Fibroblast of pulmonary artery (primary cell): ENCODE data around the gene RBM39.
A peak's percentile ranks its signal among the peaks of the same experiment; 100 is the strongest.

Experiments used
- DNase-seq: peaks from one replicate; pipeline ENCODE4 v3.0.0-alpha.2; 2010; ENCODE audit warnings: low read depth
- H3K4me3 ChIP-seq: replicated peaks from 2 replicates; pipeline ENCODE4 v1.5.1; 2011; ENCODE audit warnings: low read depth, mild to moderate bottlenecking, control low read depth, low read length, moderate library complexity
- CTCF ChIP-seq: IDR thresholded peaks from 2 replicates; pipeline ENCODE4 v1.5.1; 2011; ENCODE audit warnings: mild to moderate bottlenecking, control low read depth, low read length, inconsistent platforms; ENCODE audit errors: missing control alignments

The RBM39 gene

DNA sequence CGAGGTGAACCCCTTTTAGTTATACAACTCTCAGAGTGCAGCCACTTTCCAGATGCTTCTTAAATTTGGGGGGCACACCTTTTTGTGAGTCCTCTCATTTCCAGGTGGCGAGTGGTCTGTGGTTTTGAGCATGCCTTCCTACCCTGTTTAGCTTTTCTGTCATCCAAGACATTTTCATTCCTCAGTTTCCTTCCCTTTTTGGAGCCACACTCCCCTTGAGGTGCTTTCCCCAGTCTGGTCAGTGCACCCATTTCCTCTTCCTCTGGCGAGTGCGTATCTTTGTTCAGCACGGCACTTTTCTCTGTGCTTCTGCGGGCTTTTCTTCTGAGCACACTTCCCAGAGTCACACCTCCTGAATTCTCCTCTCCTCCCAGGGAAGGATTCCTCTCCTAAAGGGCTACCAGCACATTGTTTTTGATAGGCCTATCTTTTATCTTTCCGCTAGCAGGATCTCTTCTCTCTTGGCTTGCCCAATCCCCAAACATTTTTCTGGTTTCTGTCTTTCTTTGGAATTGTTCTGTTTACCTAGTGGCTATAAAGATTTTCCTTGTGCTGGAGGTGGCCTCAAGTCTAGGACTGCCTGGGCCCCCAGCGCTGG is 31.2 kb upstream of the RBM39 start:
- peak; percentile 56 for DNase-seq

GRCh38 chr20:35772563-35773058 is 30.6 kb upstream of the RBM39 start:
- DNase-seq, result no peak
- peak overlapping the region; percentile 91 for H3K4me3 ChIP-seq
- TF ChIP-seq CTCF, result no peak

More for the DNA sequence above, 31.2 kb upstream of the RBM39 start:
- peak overlapping the region; percentile 91 for H3K4me3 ChIP-seq
- no peak for TF ChIP-seq CTCF

DNA sequence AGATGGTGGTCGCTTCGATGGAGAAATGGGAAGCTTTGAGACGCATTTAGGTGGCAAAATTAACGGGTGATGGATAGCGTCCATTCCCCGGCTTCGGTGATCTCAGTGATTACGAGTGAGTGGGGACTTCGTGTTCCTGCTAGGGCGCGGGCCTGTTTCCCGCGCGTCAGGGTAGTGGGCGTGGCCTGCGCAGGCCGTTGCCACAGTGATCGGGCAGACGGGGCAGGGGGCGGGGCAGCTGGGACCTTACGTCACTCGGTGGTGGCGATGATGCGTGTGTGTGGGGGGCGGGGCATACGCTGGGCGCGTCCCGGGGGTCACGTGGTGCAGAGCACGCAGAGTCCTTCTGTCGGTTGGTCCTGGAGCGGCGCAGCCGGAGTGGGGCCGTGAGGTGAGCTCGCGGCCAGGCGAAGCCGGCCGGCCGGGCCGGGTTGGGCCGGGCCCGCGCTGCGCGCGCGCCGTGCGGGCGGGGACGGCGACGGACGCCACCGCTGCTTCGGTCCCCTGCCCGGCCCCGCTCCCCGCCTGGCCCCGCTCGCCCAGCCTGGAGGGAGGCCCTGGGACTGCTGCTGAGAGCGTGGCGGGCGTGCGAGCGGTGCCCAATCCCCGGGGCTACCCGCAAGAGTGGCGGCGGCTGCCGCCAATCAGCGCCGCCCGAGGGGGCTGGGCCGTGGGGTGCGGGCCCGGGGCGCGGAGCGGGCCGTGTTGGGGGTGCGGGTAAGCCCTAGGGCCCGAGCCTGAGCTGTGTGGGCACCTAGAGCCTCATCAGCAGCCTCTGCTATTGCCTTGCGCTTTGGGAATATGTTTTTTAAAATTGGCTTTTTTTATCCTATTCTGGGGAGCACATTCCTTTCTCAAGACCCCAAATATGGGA is 29.9 kb upstream of the RBM39 start, which contains the start of gene PHF20:
Gene PHF20 (plus strand): TSS at position 327 of the 874 bp plus-strand sequence. CDS start 29,508 bp downstream, outside the sequence.
- TF ChIP-seq CTCF, result no peak
- DNase-seq, result peak; percentile 99
- peak within 1 kb of the TSS; percentile 91 for H3K4me3 ChIP-seq

GRCh38 chr20:35771367-35771688 is 29.3 kb upstream of the RBM39 start:
- H3K4me3 ChIP-seq, result peak overlapping the region; percentile 24
- TF ChIP-seq CTCF, result no peak
- no peak for DNase-seq

- peak; percentile 99 for DNase-seq
- no peak overlapping the region for H3K4me3 ChIP-seq
- TF ChIP-seq CTCF, result no peak
Observed at GRCh38 chr20:35768731-35769664, 26.9 kb upstream of the RBM39 start.

- no peak overlapping the region for H3K4me3 ChIP-seq
- no peak for TF ChIP-seq CTCF
- peak; percentile 79 for DNase-seq
Observed at GRCh38 chr20:35767683-35768481, 25.8 kb upstream of the RBM39 start.
